Endothelial cell of umbilical vein (primary cell): ENCODE measurements around the gene SCAP. TPM values are rescaled to one million over a fixed set of nuclear protein-coding genes. Genes with fewer than 3 reads are reported as not detected.

Source experiments
- BruUV-seq: library from RNA; stranded (reverse); fragments of 400-500 nt; replicated peaks from 2 replicates; lab custom pipeline; 2021; lab: Mats Ljungman, UMichigan
- CTCF ChIA-PET: fragments of 300-600, 350-600 bp; sonication (Branson Sonifier 250); formaldehyde crosslinking; loops from one replicate; lab custom pipeline; 2021; ENCODE audit warnings: antibody characterized with exemption, inconsistent platforms; lab: Charles Lee
- POLR2A ChIA-PET: fragments of 300-600, 350-600 bp; sonication (Branson Sonifier 250); formaldehyde crosslinking; loops from one replicate; lab custom pipeline; 2021; ENCODE audit warnings: antibody characterized with exemption, inconsistent platforms; lab: Charles Lee
- DNase-seq: peaks from one replicate; pipeline ENCODE4 v3.0.0-alpha.2; 2011; ENCODE audit warnings: low read depth, low spot score
- FAIRE-seq: peaks from 2 replicates; lab custom pipeline; 2011; peaks lifted over from hg19 to GRCh38; lab: Jason Lieb, UNC
- H2AFZ ChIP-seq: 2 replicates; pipeline ENCODE4 v1.6.0; 2012; ENCODE audit warnings: low read depth, low read length, control low read depth, inconsistent platforms
- H3K27ac ChIP-seq: 2 replicates; pipeline ENCODE4 v1.5.1; 2011; ENCODE audit warnings: low read depth, mild to moderate bottlenecking, control low read depth, low read length, moderate library complexity; ENCODE audit not compliant: insufficient read depth
- H3K27me3 ChIP-seq, 2 experiments: 2 replicates each; pipeline versions ENCODE4 v1.6.0 to v1.6.1; 2011; ENCODE audit warnings: low read length in 2 of 2, mixed read lengths in 1 of 2; ENCODE audit not compliant: control insufficient read depth in 2 of 2, insufficient read depth in 2 of 2
- H3K36me3 ChIP-seq, 2 experiments: 2 replicates in 1 of 2; 3 replicates in 1 of 2; pipeline ENCODE4 v1.5.1; 2011; ENCODE audit warnings: low read length in 2 of 2, mild to moderate bottlenecking in 1 of 2, moderate library complexity in 1 of 2; ENCODE audit not compliant: control insufficient read depth in 2 of 2, insufficient read depth in 2 of 2; ENCODE audit errors: extremely low read depth in 1 of 2
- H3K4me1 ChIP-seq: 3 replicates; pipeline ENCODE4 v1.5.1; 2011; ENCODE audit warnings: mild to moderate bottlenecking, low read length; ENCODE audit not compliant: control insufficient read depth, insufficient read depth; ENCODE audit errors: extremely low read depth
- H3K4me2 ChIP-seq: 2 replicates; pipeline ENCODE4 v1.6.1; 2011; ENCODE audit warnings: low read length, control low read depth, mixed read lengths; ENCODE audit not compliant: insufficient read depth
- H3K4me3 ChIP-seq, 3 experiments: fragments of 200-600 bp in 1 of 3; sonication (generic), shearing (Covaris generic) in 1 of 3; replicated peaks in 1 of 3; 2 replicates each; pipeline ENCODE4 v1.5.1; 2011 to 2016; ENCODE audit warnings: control low read depth in 3 of 3, low read length in 3 of 3, mild to moderate bottlenecking in 2 of 3, inconsistent platforms in 1 of 3, low read depth in 1 of 3, moderate library complexity in 1 of 3; ENCODE audit not compliant: insufficient read depth in 1 of 3
- H3K79me2 ChIP-seq: 2 replicates; pipeline ENCODE4 v1.6.0; 2012; ENCODE audit warnings: low read length, inconsistent platforms; ENCODE audit not compliant: control insufficient read depth, insufficient read depth
- H3K9ac ChIP-seq: replicated peaks from 2 replicates; pipeline ENCODE3; 2011; ENCODE audit warnings: low read length, control low read depth; ENCODE audit not compliant: insufficient read depth; ENCODE audit errors: extremely low read depth
- H3K9me1 ChIP-seq: replicated peaks from 3 replicates; pipeline ENCODE4 v1.6.0; 2011; ENCODE audit warnings: mild to moderate bottlenecking, low read length; ENCODE audit not compliant: control insufficient read depth, insufficient read depth; ENCODE audit errors: extremely low read depth
- H3K9me3 ChIP-seq: replicated peaks from 2 replicates; pipeline ENCODE4 v1.5.1; 2012; ENCODE audit warnings: low read length, inconsistent platforms; ENCODE audit not compliant: control insufficient read depth, insufficient read depth
- H4K20me1 ChIP-seq: replicated peaks from 2 replicates; pipeline ENCODE3; 2011; ENCODE audit warnings: mild to moderate bottlenecking, low read length; ENCODE audit not compliant: control insufficient read depth, insufficient read depth; ENCODE audit errors: extremely low read depth
- CTCF ChIP-seq, 2 donors: IDR thresholded peaks; 1 replicate in 1 of 2; 2 replicates in 1 of 2; pipeline ENCODE4 v1.5.1; 2011; ENCODE audit warnings: low read length in 2 of 2, mild to moderate bottlenecking in 2 of 2, moderate library complexity in 2 of 2, control low read depth in 1 of 2, inconsistent platforms in 1 of 2, low read depth in 1 of 2; ENCODE audit not compliant: insufficient read depth in 1 of 2; ENCODE audit errors: extremely low read depth in 1 of 2
- EZH2 ChIP-seq: IDR thresholded peaks from 2 replicates; pipeline ENCODE4 v1.6.1; 2012; ENCODE audit warnings: borderline replicate concordance, low read depth, mild to moderate bottlenecking, moderate library complexity, low read length, inconsistent platforms; ENCODE audit not compliant: severe bottlenecking
- FOS ChIP-seq: IDR thresholded peaks from 2 replicates; pipeline ENCODE4 v1.6.1; 2011; ENCODE audit warnings: mild to moderate bottlenecking, low read length, moderate library complexity, borderline replicate concordance; ENCODE audit not compliant: insufficient read depth
- JUN ChIP-seq: IDR thresholded peaks from 2 replicates; pipeline ENCODE4 v1.6.1; 2011; ENCODE audit warnings: borderline replicate concordance, low read depth; ENCODE audit not compliant: insufficient read length, insufficient read depth
- MYC ChIP-seq: IDR thresholded peaks from one replicate; pipeline ENCODE4 v1.6.1; 2011; ENCODE audit warnings: mild to moderate bottlenecking, low read depth, low read length
- POLR2A ChIP-seq: IDR thresholded peaks from 2 replicates; pipeline ENCODE4 v1.6.1; 2012; ENCODE audit warnings: low read depth, mild to moderate bottlenecking, control low read depth, low read length
- dilution Hi-C: fragments of 300-500 bp; cut with MboI; formaldehyde crosslinking; loops from one replicate; pipeline ENCODE4 v1.15.0; 2019; ENCODE audit warnings: low sequenced_read_pairs; ENCODE audit not compliant: extremely low pct_ligation_motif_present
- intact Hi-C: fragments of 100-400 bp; cut with micrococcal nuclease; formaldehyde crosslinking; loops from one replicate; pipeline ENCODE4 v1.10.0; 2022
- polyA plus RNA-seq, 4 experiments: library from polyadenylated mRNA; depleted of rRNA in 3 of 4; stranded (reverse) in 3 of 4; unstranded in 1 of 4; fragments of >200 nt; gene quantifications; 2 replicates each; pipeline versions ENCODE4 v1.2.1 to v1.2.3, GENCODE V29; 2011 to 2012; ENCODE audit warnings: missing spikeins in 1 of 4
- total RNA-seq: library from RNA; stranded (reverse); gene quantifications from 2 replicates; pipeline ENCODE4 v1.2.3, GENCODE V29; 2021

Gene SCAP
- total and polyA plus RNA-seq, 2 donors (not counting 3 experiments of a cell fraction or from before 2014, with no cell fraction given), result 34.7 to 59.0 TPM

GRCh38 chr3:47411696-47412452 is 63.9 kb downstream of the SCAP start:
- Histone ChIP-seq H2AFZ (no peak overlapping the region), H3K27me3 (no peaks in the 10 kb centered on the region), H3K9me1 (no peaks in the 10 kb centered on the region), H3K4me3 (no peak overlapping the region), H4K20me1 (no peaks in the 10 kb centered on the region), H3K36me3 (peaks cover 0 to 74% of the 10 kb centered on the region in 2 experiments), H3K9ac (no peak overlapping the region), H3K4me1 (no peaks in the 10 kb centered on the region), H3K79me2 (no peaks in the 10 kb centered on the region), H3K9me3 (no peaks in the 10 kb centered on the region), H3K27ac (no peak overlapping the region), H3K4me2 (no peak overlapping the region)
- intact Hi-C loops (no loop called here), dilution Hi-C loops (no loop called here)
- TF ChIP-seq JUN (no peak), MYC (no peak), EZH2 (no peak), FOS (no peak), CTCF (IDR thresholded peaks at IDR 0.05; ENCODE audit: extremely low read depth in 1 of 2, insufficient read depth in 1 of 2, low read depth in 1 of 2, low read length in 2 of 2) (no peak), POLR2A (peak; percentile 8)
- ChIA-PET CTCF (interaction anchor here (0.8 to 2.7 kb wide), 2 partner anchors 8 to 9 kb away, joined by 3 to 15 read pairs; no protein-coding TSS in a partner anchor), POLR2A (interaction anchor here (1.1 kb wide), 1 partner anchor 10 kb away, joined by 3 read pairs; no protein-coding TSS in a partner anchor)
- DNase-seq (no peak), FAIRE-seq (no peak)
- no TSS peak for BruUV-seq
